ENCODE measurements around the gene ERGIC1. TPM values are rescaled to one million over a fixed set of nuclear protein-coding genes. Genes with fewer than 3 reads are reported as not detected.
A peak's percentile ranks its signal among the peaks of the same experiment; 100 is the strongest.

The ERGIC1 gene
- polyA plus RNA-seq, 1 experiment = 137 TPM

DNA sequence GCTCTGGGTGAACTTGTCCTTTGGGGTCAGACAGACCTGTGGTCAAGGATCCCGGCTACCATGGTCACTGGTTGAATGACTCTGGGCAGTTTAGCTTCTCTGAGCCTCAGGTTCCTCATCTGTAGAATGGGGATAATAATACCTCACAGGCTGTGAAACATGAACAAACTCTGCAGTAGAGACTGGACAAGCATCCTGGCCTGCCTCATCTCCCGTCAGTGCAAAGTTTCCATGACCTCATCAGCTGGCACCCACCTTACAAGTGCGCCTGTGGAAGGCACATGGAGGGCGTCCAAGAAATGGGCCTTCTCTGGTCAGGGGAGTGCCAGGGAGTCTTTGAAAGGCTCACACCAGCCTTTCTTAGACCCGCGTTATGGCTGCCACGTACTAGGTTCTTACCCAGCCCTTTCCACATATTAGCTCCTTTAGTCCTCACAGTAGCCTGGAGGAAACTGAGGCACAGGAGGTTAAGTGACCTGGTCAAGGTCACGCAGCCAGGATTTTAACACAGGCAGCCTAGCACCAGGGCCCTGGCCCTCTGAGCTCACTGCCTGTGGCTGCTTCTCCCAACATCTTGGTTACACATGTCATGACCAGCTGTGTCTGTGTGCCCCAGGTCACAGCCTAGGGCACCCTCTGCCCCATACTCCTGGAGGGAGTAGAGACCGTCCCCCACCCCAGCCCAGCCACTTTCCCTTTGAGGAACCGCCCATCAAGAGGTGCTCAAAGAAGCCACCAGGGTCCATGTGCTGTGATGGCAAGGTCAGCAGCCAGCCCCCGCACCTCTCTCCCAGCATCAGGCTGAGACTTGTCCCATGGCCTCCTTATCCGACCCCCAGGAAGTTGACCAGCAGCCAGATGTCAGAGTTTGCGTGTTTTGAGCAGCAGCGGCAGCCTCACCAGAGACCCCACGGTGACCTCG lies 85.7 kb downstream of the ERGIC1 start:
- POLR2A ChIA-PET = interaction anchor here (0.7 to 1.6 kb wide), 7 partner anchors 8 to 205 kb away, joined by 3 to 14 read pairs (median 5); partner anchors contain the start of gene DUSP1
- no peak for TF ChIP-seq CTCF (IDR thresholded peaks at IDR 0.05; ENCODE audit: low read depth, low read length)
- Histone ChIP-seq H3K27me3 (ENCODE audit: control insufficient read depth, insufficient read depth, low read length) (no peaks in the 10 kb centered on the region), H3K4me3 (ENCODE audit: low read depth, low read length) (no peak overlapping the region), H3K27ac (ENCODE audit: low read depth, low read length) (peak overlapping the region; percentile 100), H3K9me3 (ENCODE audit: control insufficient read depth, insufficient read depth, low read length) (no peaks in the 10 kb centered on the region; the same call in 1 of the 2 replicates)
- no peak for DNase-seq (ENCODE audit: low read depth, low spot score)
- CTCF ChIA-PET = interaction anchor here (1.0 to 1.5 kb wide), 5 partner anchors 9 to 205 kb away, joined by 3 to 5 read pairs (median 4); no protein-coding TSS in a partner anchor

GRCh38 chr5:172920447-172920849 lies 86.4 kb downstream of the ERGIC1 start:
- ChIA-PET CTCF (interaction anchor here (1.0 to 1.5 kb wide), 4 partner anchors 9 to 205 kb away, joined by 4 to 5 read pairs (median 4); no protein-coding TSS in a partner anchor), POLR2A (interaction anchor here (0.7 to 1.6 kb wide), 7 partner anchors 9 to 205 kb away, joined by 3 to 14 read pairs (median 5); partner anchors contain the start of gene DUSP1)

GRCh38 chr5:172920995-172921394 lies 86.9 kb downstream of the ERGIC1 start:
- TF ChIP-seq CTCF (IDR thresholded peaks at IDR 0.05; ENCODE audit: low read depth, low read length) = no peak
- DNase-seq (ENCODE audit: low read depth, low spot score) = no peak
- ChIA-PET POLR2A (interaction anchor here (0.6 to 1.4 kb wide), 2 partner anchors 150 to 463 kb away, joined by 3 to 11 read pairs; partner anchors contain the start of gene DUSP1), CTCF (interaction anchor here (0.7 to 1.0 kb wide), 3 partner anchors 10 to 156 kb away, joined by 3 to 4 read pairs (median 3); no protein-coding TSS in a partner anchor)
- Histone ChIP-seq H3K4me3 (ENCODE audit: low read depth, low read length) (no peak overlapping the region), H3K27me3 (ENCODE audit: control insufficient read depth, insufficient read depth, low read length) (no peaks in the 10 kb centered on the region), H3K9me3 (ENCODE audit: control insufficient read depth, insufficient read depth, low read length) (no peaks in the 10 kb centered on the region; the same call in 1 of the 2 replicates), H3K27ac (ENCODE audit: low read depth, low read length) (peak overlapping the region; percentile 100)

More at GRCh38 chr5:172920447-172920849, 86.4 kb downstream of the ERGIC1 start:
- H3K4me3 ChIP-seq (ENCODE audit: low read depth, low read length) = no peak overlapping the region
- H3K27me3 ChIP-seq (ENCODE audit: control insufficient read depth, insufficient read depth, low read length) = no peaks in the 10 kb centered on the region
- peak; percentile 99 for DNase-seq (ENCODE audit: low read depth, low spot score)
- no peak for TF ChIP-seq CTCF (IDR thresholded peaks at IDR 0.05; ENCODE audit: low read depth, low read length)
- no peaks in the 10 kb centered on the region; the same call in 1 of the 2 replicates for H3K9me3 ChIP-seq (ENCODE audit: control insufficient read depth, insufficient read depth, low read length)
- H3K27ac ChIP-seq (ENCODE audit: low read depth, low read length) = peak overlapping the region; percentile 100

GRCh38 chr5:172921906-172922305 lies 87.9 kb downstream of the ERGIC1 start:
- Histone ChIP-seq H3K4me3 (ENCODE audit: low read depth, low read length) (no peak overlapping the region), H3K9me3 (ENCODE audit: control insufficient read depth, insufficient read depth, low read length) (no peaks in the 10 kb centered on the region; the same call in 1 of the 2 replicates), H3K27me3 (ENCODE audit: control insufficient read depth, insufficient read depth, low read length) (no peaks in the 10 kb centered on the region), H3K27ac (ENCODE audit: low read depth, low read length) (no peak overlapping the region)
- ChIA-PET POLR2A (no interaction called here), CTCF (interaction anchor here (1.0 kb wide), 1 partner anchor 149 kb away, joined by 3 read pairs; no protein-coding TSS in a partner anchor)
- no peak for TF ChIP-seq CTCF (IDR thresholded peaks at IDR 0.05; ENCODE audit: low read depth, low read length)
- no peak for DNase-seq (ENCODE audit: low read depth, low spot score)

Measured in AG04450 (cell line).